K562 (cell line): Measurements from ENCODE around the gene SLC1A7.

ENCODE experiments used
- BHLHE40 ChIP-seq: IDR thresholded peaks from 2 replicates; pipeline ENCODE4 v1.6.1; 2011; ENCODE audit warnings: low read length, improper control_type of control experiment
- BRF2 ChIP-seq: IDR thresholded peaks from 3 replicates; pipeline ENCODE4 v1.6.1; 2011; ENCODE audit warnings: borderline replicate concordance, mild to moderate bottlenecking; ENCODE audit not compliant: insufficient read length, insufficient read depth
- CREM ChIP-seq: IDR thresholded peaks from 2 replicates; pipeline ENCODE4 v1.6.1; 2014; ENCODE audit warnings: antibody characterized with exemption, low read depth
- CTCF ChIP-seq, 3 experiments: IDR thresholded peaks in 2 of 3; conservative IDR thresholded peaks in 1 of 3; 2 replicates each; pipeline ENCODE4 v1.5.1; 2011 to 2012; ENCODE audit warnings: low read length in 3 of 3, mild to moderate bottlenecking in 3 of 3, control low read depth in 2 of 3, improper control_type of control experiment in 1 of 3, inconsistent platforms in 1 of 3, low read depth in 1 of 3, mixed read lengths in 1 of 3, moderate library complexity in 1 of 3; ENCODE audit not compliant: insufficient read depth in 2 of 3
- FOS ChIP-seq: IDR thresholded peaks from 3 replicates; pipeline ENCODE4 v1.6.1; 2011; ENCODE audit not compliant: insufficient read length; ENCODE audit errors: extremely low read depth
- GABPA ChIP-seq: fragments of 200-800 bp; sonication (Bioruptor generic); conservative IDR thresholded peaks from 2 replicates; pipeline ENCODE4 v1.6.1; 2016; ENCODE audit warnings: low read depth, missing genetic modification characterization, missing compliant biosample characterization
- GTF2F1 ChIP-seq: IDR thresholded peaks from 2 replicates; pipeline ENCODE4 v1.6.1; 2011; ENCODE audit warnings: low read depth, low read length, improper control_type of control experiment
- HOMEZ ChIP-seq: fragments of 250-450 bp; sonication (Bioruptor Pico); IDR thresholded peaks from 2 replicates; pipeline ENCODE4 v1.4.0; 2020; ENCODE audit warnings: mild to moderate bottlenecking, moderate library complexity
- NR3C1 ChIP-seq: sonication (generic); formaldehyde crosslinking; IDR thresholded peaks from 2 replicates; pipeline ENCODE4 v1.8.1; 2022; ENCODE audit warnings: missing genetic modification reagents
- SMC3 ChIP-seq: conservative IDR thresholded peaks from 2 replicates; pipeline ENCODE4 v1.6.1; 2011; ENCODE audit warnings: low read depth, low read length, improper control_type of control experiment; ENCODE audit not compliant: insufficient read depth
- SP1 ChIP-seq: sonication (generic); formaldehyde crosslinking; IDR thresholded peaks from 2 replicates; pipeline ENCODE4 v1.8.1; 2022; ENCODE audit warnings: mild to moderate bottlenecking, missing genetic modification reagents
- YY1 ChIP-seq, 3 experiments: IDR thresholded peaks; 2 replicates each; pipeline ENCODE4 v1.6.1; 2011; ENCODE audit warnings: low read length in 2 of 3, mild to moderate bottlenecking in 2 of 3, moderate library complexity in 2 of 3, borderline replicate concordance in 1 of 3, control low read depth in 1 of 3, low read depth in 1 of 3; ENCODE audit not compliant: insufficient read depth in 3 of 3, insufficient replicate concordance in 2 of 3, control insufficient read depth in 1 of 3, insufficient read length in 1 of 3; ENCODE audit errors: extremely low read depth in 1 of 3
- ZNF57 ChIP-seq: fragments of 450-650 bp; formaldehyde crosslinking; IDR thresholded peaks from 2 replicates; pipeline ENCODE4 v1.4.0; 2020; ENCODE audit warnings: mild to moderate bottlenecking, moderate library complexity

- TF ChIP-seq BHLHE40 (no peak), NR3C1 (CRISPR knock-in tag) (no peak), BRF2 (no peak), SP1 (no peak), GTF2F1 (no peak), CTCF (IDR thresholded peaks at IDR 0.05 in 2 of 3, conservative IDR thresholded peaks at IDR 0.05 in 1 of 3; ENCODE audit: insufficient read depth in 2 of 3, low read depth in 1 of 3, low read length in 3 of 3) (no peak), FOS (no peak), GABPA (tag) (no peak), SMC3 (no peak), YY1 (IDR thresholded peaks at IDR 0.05; ENCODE audit: borderline replicate concordance in 1 of 3, control insufficient read depth in 1 of 3, extremely low read depth in 1 of 3, insufficient read depth in 3 of 3, insufficient read length in 1 of 3, insufficient replicate concordance in 2 of 3, low read depth in 1 of 3, low read length in 2 of 3) (no peak), ZNF57 (no peak), HOMEZ (CRISPR knock-in tag) (no peak), CREM (no peak)
These were observed 49.0 kb downstream of the SLC1A7 start for GRCh38 chr1:53093451-53093754.
